Activated naive CD8-positive, alpha-beta T cell treated with anti-CD3 and anti-CD28 coated beads, Interleukin-2, amount 10 ng/mL, durations not matched to agents 7 days and 5 days (primary cell): Measurements from ENCODE around the gene THRA. TPM values are rescaled to one million over a fixed set of nuclear protein-coding genes. Genes with fewer than 3 reads are reported as not detected.

ENCODE experiments used
- ATAC-seq: fragments of 150-1000 bp; cut with Tn5 transposase; one replicate; pipeline ENCODE4 v1.10.0; 2021; ENCODE audit warnings: low read depth, moderate library complexity
- POLR2A ChIA-PET: fragments of 350-600 bp; sonication (Branson Sonifier 250); formaldehyde crosslinking; loops from one replicate; lab custom pipeline; 2021; ENCODE audit warnings: antibody characterized with exemption; lab: Charles Lee
- DNase-seq: peaks from one replicate; pipeline ENCODE4 v3.0.0; 2021
- H3K27ac Mint-ChIP-seq: one replicate; pipeline ENCODE4 v1.8.0; 2022; ENCODE audit warnings: mild to moderate bottlenecking, mixed read lengths
- H3K27me3 Mint-ChIP-seq: one replicate; pipeline ENCODE4 v1.8.0; 2022; ENCODE audit warnings: mild to moderate bottlenecking, moderate library complexity, mixed read lengths
- H3K36me3 Mint-ChIP-seq: one replicate; pipeline ENCODE4 v1.8.0; 2021; ENCODE audit warnings: mild to moderate bottlenecking, mixed read lengths
- H3K4me1 Mint-ChIP-seq: one replicate; pipeline ENCODE4 v1.8.0; 2021; ENCODE audit warnings: mixed read lengths
- H3K4me3 Mint-ChIP-seq: one replicate; pipeline ENCODE4 v1.8.0; 2022; ENCODE audit warnings: mild to moderate bottlenecking, moderate library complexity, mixed read lengths
- H3K9me3 Mint-ChIP-seq: one replicate; pipeline ENCODE4 v1.8.0; 2021; ENCODE audit warnings: mixed read lengths
- total RNA-seq, 2 experiments: library from RNA; stranded (reverse); gene quantifications; one replicate each; pipeline ENCODE4 v1.2.3, GENCODE V29; 2021

The THRA gene
- total RNA-seq, 2 experiments from 2014 or later, result 19.9 to 20.3 TPM

- Mint-ChIP-seq H3K27me3 (no peaks in the 10 kb centered on the region), H3K9me3 (no peaks in the 10 kb centered on the region), H3K4me1 (peaks cover 18% of the 10 kb centered on the region), H3K4me3 (no peak overlapping the region), H3K36me3 (peaks cover 16% of the 10 kb centered on the region), H3K27ac (no peak overlapping the region)
- ATAC-seq, result no peak
- DNase-seq, result no peak
- POLR2A ChIA-PET, result interaction anchor here (0.9 kb wide), 1 partner anchor 42 kb away, joined by 5 read pairs; the partner anchor contains the start of gene PSMD3
These were observed 40.3 kb upstream of the THRA start for GRCh38 chr17:40022497-40022896.

GRCh38 chr17:40022961-40023541 is 39.7 kb upstream of the THRA start:
- Mint-ChIP-seq H3K4me1 (peaks cover 18% of the 10 kb centered on the region), H3K4me3 (no peak overlapping the region), H3K36me3 (peaks cover 16% of the 10 kb centered on the region), H3K27me3 (no peaks in the 10 kb centered on the region), H3K9me3 (no peaks in the 10 kb centered on the region), H3K27ac (no peak overlapping the region)
- DNase-seq, result no peak
- POLR2A ChIA-PET, result no interaction called here
- ATAC-seq, result no peak

GRCh38 chr17:40023590-40024292 is 39.0 kb upstream of the THRA start:
- H3K27ac Mint-ChIP-seq, result no peak overlapping the region
- H3K9me3 Mint-ChIP-seq, result no peaks in the 10 kb centered on the region
- no peak overlapping the region for H3K4me3 Mint-ChIP-seq
- ATAC-seq (no peak), DNase-seq (no peak)
- H3K36me3 Mint-ChIP-seq, result peaks cover 20% of the 10 kb centered on the region
- H3K27me3 Mint-ChIP-seq, result no peaks in the 10 kb centered on the region
- H3K4me1 Mint-ChIP-seq, result peaks cover 18% of the 10 kb centered on the region
- POLR2A ChIA-PET, result no interaction called here

GRCh38 chr17:40024901-40025300 is 37.9 kb upstream of the THRA start:
- ATAC-seq (no peak), DNase-seq (no peak)
- H3K27ac Mint-ChIP-seq, result no peak overlapping the region
- peaks cover 26% of the 10 kb centered on the region for H3K36me3 Mint-ChIP-seq
- POLR2A ChIA-PET, result no interaction called here
- no peaks in the 10 kb centered on the region for H3K27me3 Mint-ChIP-seq
- H3K9me3 Mint-ChIP-seq, result no peaks in the 10 kb centered on the region
- H3K4me1 Mint-ChIP-seq, result peaks cover 18% of the 10 kb centered on the region
- no peak overlapping the region for H3K4me3 Mint-ChIP-seq

- ATAC-seq, result no peak
- Mint-ChIP-seq H3K4me3 (peak overlapping the region; percentile 55), H3K4me1 (peaks cover 18% of the 10 kb centered on the region), H3K27ac (peak overlapping the region; percentile 66), H3K27me3 (no peaks in the 10 kb centered on the region), H3K36me3 (peaks cover 26% of the 10 kb centered on the region), H3K9me3 (no peaks in the 10 kb centered on the region)
- POLR2A ChIA-PET, result no interaction called here
- DNase-seq, result no peak
These were observed 37.2 kb upstream of the THRA start for GRCh38 chr17:40025559-40025958.

GRCh38 chr17:40025991-40026815 is 36.6 kb upstream of the THRA start:
- ATAC-seq (peak; percentile 59), DNase-seq (peak; percentile 68)
- Mint-ChIP-seq H3K36me3 (peaks cover 25% of the 10 kb centered on the region), H3K9me3 (no peaks in the 10 kb centered on the region), H3K4me3 (peak overlapping the region; percentile 55), H3K4me1 (peaks cover 18% of the 10 kb centered on the region), H3K27ac (peak overlapping the region; percentile 66), H3K27me3 (no peaks in the 10 kb centered on the region)
- POLR2A ChIA-PET, result interaction anchor here (1.2 kb wide), 1 partner anchor 28 kb away, joined by 4 read pairs; the partner anchor contains the start of gene MED24

GRCh38 chr17:40026816-40027613 is 35.8 kb upstream of the THRA start:
- peak; percentile 79 for DNase-seq
- Mint-ChIP-seq H3K27ac (no peak overlapping the region), H3K36me3 (peaks cover 25% of the 10 kb centered on the region), H3K4me1 (peaks cover 18% of the 10 kb centered on the region), H3K27me3 (no peaks in the 10 kb centered on the region), H3K9me3 (no peaks in the 10 kb centered on the region), H3K4me3 (no peak overlapping the region)
- POLR2A ChIA-PET, result interaction anchor here (1.2 kb wide), 1 partner anchor 27 kb away, joined by 4 read pairs; the partner anchor contains the start of gene MED24
- ATAC-seq, result peak; percentile 87

- POLR2A ChIA-PET, result no interaction called here
- Mint-ChIP-seq H3K36me3 (peaks cover 25% of the 10 kb centered on the region), H3K27ac (peak overlapping the region; percentile 51), H3K4me3 (no peak overlapping the region), H3K9me3 (no peaks in the 10 kb centered on the region), H3K27me3 (no peaks in the 10 kb centered on the region), H3K4me1 (peaks cover 18% of the 10 kb centered on the region)
- no peak for DNase-seq
- no peak for ATAC-seq
These were observed 35.2 kb upstream of the THRA start for GRCh38 chr17:40027614-40028012.

- no peaks in the 10 kb centered on the region for H3K9me3 Mint-ChIP-seq
- H3K27ac Mint-ChIP-seq, result no peak overlapping the region
- DNase-seq (no peak), ATAC-seq (no peak)
- H3K4me1 Mint-ChIP-seq, result peaks cover 18% of the 10 kb centered on the region
- peaks cover 25% of the 10 kb centered on the region for H3K36me3 Mint-ChIP-seq
- POLR2A ChIA-PET, result no interaction called here
- H3K4me3 Mint-ChIP-seq, result no peak overlapping the region
- H3K27me3 Mint-ChIP-seq, result no peaks in the 10 kb centered on the region
These were observed 34.2 kb upstream of the THRA start for GRCh38 chr17:40028595-40028994.

GRCh38 chr17:40031706-40032105 is 31.1 kb upstream of the THRA start:
- Mint-ChIP-seq H3K27me3 (no peaks in the 10 kb centered on the region), H3K4me1 (peaks cover 1% of the 10 kb centered on the region), H3K9me3 (no peaks in the 10 kb centered on the region), H3K27ac (no peak overlapping the region), H3K36me3 (peaks cover 12% of the 10 kb centered on the region), H3K4me3 (no peak overlapping the region)
- DNase-seq (no peak), ATAC-seq (no peak)
- POLR2A ChIA-PET, result no interaction called here

GRCh38 chr17:40032322-40033320 is 30.1 kb upstream of the THRA start:
- Mint-ChIP-seq H3K27me3 (no peaks in the 10 kb centered on the region), H3K36me3 (peaks cover 12% of the 10 kb centered on the region)
- POLR2A ChIA-PET, result no interaction called here

GRCh38 chr17:40033339-40033738 is 29.4 kb upstream of the THRA start:
- no peak for DNase-seq

More at GRCh38 chr17:40032322-40033320, 30.1 kb upstream of the THRA start:
- H3K4me1 Mint-ChIP-seq, result no peaks in the 10 kb centered on the region
- DNase-seq, result no peak
- ATAC-seq, result no peak
- H3K4me3 Mint-ChIP-seq, result no peak overlapping the region
- H3K27ac Mint-ChIP-seq, result no peak overlapping the region
- no peaks in the 10 kb centered on the region for H3K9me3 Mint-ChIP-seq

More at GRCh38 chr17:40033339-40033738, 29.4 kb upstream of the THRA start:
- Mint-ChIP-seq H3K4me3 (no peak overlapping the region), H3K27me3 (no peaks in the 10 kb centered on the region), H3K27ac (no peak overlapping the region), H3K36me3 (peaks cover 11% of the 10 kb centered on the region), H3K9me3 (no peaks in the 10 kb centered on the region), H3K4me1 (no peaks in the 10 kb centered on the region)
- no peak for ATAC-seq
- POLR2A ChIA-PET, result no interaction called here
